ENCODE results near the gene SPAG7. TPM values are rescaled to one million over a fixed set of nuclear protein-coding genes. Genes with fewer than 3 reads are reported as not detected.
"Not testable (repeated sequence)": the region's sequence is repeated elsewhere in the genome, so short reads cannot be mapped to it uniquely, and the experiment has no call there.

The SPAG7 gene
- total and polyA plus RNA-seq, 8 donors = 47.2 to 78.6 (median 74.2) TPM

DNA sequence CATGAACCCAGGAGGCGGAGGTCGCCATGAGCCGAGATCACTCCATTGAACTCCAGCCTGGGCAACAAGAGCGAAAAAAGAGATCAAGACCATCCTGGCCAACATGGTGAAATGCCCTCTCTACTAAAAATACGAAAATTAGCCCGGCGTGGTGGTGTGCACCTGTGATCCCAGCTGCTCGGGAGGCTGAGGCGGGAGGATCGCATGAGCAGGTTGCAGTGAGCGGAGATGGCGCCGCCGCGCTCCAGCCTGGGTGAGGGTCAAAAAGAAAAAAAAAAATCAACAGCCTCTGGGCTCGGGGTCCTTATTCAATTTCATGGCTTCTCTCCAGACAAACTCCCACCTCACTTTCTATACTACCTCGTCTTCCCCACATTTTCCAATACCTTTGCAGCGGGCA lies 38.7 kb downstream of the SPAG7 start:
- Histone ChIP-seq H3K9me3 (no peaks in the 10 kb centered on the region), H3K36me3 (no peaks in the 10 kb centered on the region), H3K27ac (no peak overlapping the region), H3K4me1 (peaks cover under 1% of the 10 kb centered on the region in 2 donors), H3K4me3 (no peak overlapping the region), H3K27me3 (no peaks in the 10 kb centered on the region)
- ATAC-seq (no peak), DNase-seq (peak in 1 of 4 donors; percentile 39)
- intact Hi-C loops (cut with DNase I) = no loop called here
- TF ChIP-seq, protein P1, sequence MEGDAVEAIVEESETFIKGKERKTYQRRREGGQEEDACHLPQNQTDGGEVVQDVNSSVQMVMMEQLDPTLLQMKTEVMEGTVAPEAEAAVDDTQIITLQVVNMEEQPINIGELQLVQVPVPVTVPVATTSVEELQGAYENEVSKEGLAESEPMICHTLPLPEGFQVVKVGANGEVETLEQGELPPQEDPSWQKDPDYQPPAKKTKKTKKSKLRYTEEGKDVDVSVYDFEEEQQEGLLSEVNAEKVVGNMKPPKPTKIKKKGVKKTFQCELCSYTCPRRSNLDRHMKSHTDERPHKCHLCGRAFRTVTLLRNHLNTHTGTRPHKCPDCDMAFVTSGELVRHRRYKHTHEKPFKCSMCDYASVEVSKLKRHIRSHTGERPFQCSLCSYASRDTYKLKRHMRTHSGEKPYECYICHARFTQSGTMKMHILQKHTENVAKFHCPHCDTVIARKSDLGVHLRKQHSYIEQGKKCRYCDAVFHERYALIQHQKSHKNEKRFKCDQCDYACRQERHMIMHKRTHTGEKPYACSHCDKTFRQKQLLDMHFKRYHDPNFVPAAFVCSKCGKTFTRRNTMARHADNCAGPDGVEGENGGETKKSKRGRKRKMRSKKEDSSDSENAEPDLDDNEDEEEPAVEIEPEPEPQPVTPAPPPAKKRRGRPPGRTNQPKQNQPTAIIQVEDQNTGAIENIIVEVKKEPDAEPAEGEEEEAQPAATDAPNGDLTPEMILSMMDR (IDR thresholded peaks at IDR 0.05) = no peak

- H3K9me3 ChIP-seq; H3K4me1 ChIP-seq; H3K27me3 ChIP-seq; H3K36me3 ChIP-seq; ATAC-seq; H3K27ac ChIP-seq; H3K4me3 ChIP-seq; intact Hi-C loops (cut with DNase I): not testable (repeated sequence)
- DNase-seq = peak in 1 of 4 donors; percentile 53
These were observed 40.9 kb downstream of the SPAG7 start for GRCh38 chr17:4926577-4927335.

DNA sequence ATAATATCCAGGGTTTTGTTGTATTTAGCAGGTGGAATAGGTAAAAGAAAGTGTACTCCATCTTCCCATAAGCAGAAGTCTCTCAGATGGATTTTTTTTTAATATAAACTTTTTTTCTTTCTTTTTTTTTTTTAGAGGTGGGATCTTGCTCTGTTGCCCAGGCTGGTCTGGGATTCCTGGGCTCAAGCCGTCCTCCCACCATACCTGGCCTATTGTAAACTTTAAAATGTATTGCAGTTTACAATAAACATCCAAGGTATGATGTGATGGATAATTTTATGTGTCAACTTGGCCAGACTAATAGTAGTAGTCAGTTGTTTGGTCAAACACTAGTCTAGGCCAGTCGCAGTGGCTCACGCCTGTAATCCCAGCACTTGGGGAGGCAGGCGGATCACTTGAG lies 46.3 kb downstream of the SPAG7 start:
- ATAC-seq (no peak), DNase-seq (no peak)
- Histone ChIP-seq H3K27ac (no peak overlapping the region), H3K4me1 (peaks cover 0 to 18% of the 10 kb centered on the region in 2 donors), H3K4me3 (no peak overlapping the region), H3K27me3 (no peaks in the 10 kb centered on the region), H3K36me3 (no peaks in the 10 kb centered on the region), H3K9me3 (no peaks in the 10 kb centered on the region)
- intact Hi-C loops (cut with DNase I) = no loop called here
- TF ChIP-seq, protein P1 (IDR thresholded peaks at IDR 0.05) = no peak

DNA sequence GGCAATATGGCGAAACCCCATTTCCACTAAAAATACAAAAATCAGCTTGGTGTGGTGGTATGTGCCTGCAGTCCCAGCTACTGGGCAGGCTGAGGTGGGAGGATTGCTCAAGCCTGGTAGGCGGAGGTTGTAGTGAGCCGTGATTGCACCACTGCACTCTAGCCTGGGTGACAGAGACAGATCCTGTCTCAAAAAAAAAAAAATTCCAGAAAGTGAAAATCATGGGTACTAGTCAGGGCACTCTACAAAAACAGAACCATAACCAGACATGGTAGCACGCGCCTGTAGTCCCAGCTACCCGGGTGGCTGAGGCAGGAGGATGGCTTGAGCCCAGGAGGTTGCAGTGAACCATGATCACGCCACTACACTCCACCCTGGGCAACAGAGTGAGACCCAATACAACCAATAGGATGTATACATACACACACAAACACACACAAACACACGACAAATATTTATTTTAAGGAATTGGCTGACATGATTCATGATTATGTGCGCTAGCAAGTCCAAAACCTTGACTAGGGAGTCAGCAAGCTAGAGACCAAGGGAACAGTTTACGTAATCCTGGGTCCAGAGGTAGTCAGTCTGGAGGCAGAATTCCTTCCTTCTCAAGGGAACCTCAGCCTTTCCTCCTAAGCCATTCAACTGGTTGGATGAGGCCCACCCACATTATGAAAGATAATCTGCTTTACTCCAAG lies 47.1 kb downstream of the SPAG7 start:
- TF ChIP-seq, protein P1 (IDR thresholded peaks at IDR 0.05) = no peak
- intact Hi-C loops (cut with DNase I) = no loop called here
- peaks cover 0 to 18% of the 10 kb centered on the region in 2 donors for H3K4me1 ChIP-seq
- DNase-seq = peak in 1 of 4 donors; percentile 72
- H3K27me3 ChIP-seq = no peaks in the 10 kb centered on the region
- H3K4me3 ChIP-seq = no peak overlapping the region
- no peaks in the 10 kb centered on the region for H3K9me3 ChIP-seq
- no peaks in the 10 kb centered on the region for H3K36me3 ChIP-seq
- peak; percentile 46 for ATAC-seq
- peak overlapping the region in 1 of 2 donors; percentile 15 for H3K27ac ChIP-seq

DNA sequence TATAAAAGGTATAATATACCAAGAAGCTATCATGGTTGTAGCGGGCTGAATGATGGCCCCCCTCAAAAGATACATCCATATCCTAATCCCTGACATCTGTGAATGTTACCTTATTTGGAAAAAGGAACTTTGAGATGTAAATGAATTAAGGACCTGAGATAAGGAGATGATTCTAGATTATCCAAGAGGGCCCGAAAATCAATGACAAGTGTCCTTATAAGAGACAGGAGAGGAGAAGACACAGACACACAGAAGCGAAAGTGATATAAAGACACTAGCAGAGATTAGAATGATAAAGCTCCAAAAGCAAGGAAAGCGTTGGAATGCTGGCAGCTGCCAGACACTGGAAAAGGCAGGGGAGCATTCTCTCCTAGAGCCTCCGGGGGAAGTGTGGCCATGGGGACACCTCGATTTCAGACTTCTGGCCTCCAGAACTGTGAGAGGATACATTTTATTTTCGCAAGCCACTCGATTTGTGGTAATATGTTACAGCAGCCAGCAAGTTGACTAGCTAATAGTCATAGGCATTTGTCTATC lies 48.0 kb downstream of the SPAG7 start:
- ATAC-seq = no peak
- Histone ChIP-seq H3K9me3 (no peaks in the 10 kb centered on the region), H3K36me3 (no peaks in the 10 kb centered on the region), H3K27ac (peak overlapping the region in 1 of 2 donors; percentile 15), H3K4me3 (no peak overlapping the region), H3K27me3 (no peaks in the 10 kb centered on the region), H3K4me1 (peaks cover 0 to 18% of the 10 kb centered on the region in 2 donors)
- peak in 1 of 4 donors; percentile 8 for DNase-seq
- TF ChIP-seq, protein P1 (IDR thresholded peaks at IDR 0.05) = no peak
- intact Hi-C loops (cut with DNase I) = no loop called here

DNA sequence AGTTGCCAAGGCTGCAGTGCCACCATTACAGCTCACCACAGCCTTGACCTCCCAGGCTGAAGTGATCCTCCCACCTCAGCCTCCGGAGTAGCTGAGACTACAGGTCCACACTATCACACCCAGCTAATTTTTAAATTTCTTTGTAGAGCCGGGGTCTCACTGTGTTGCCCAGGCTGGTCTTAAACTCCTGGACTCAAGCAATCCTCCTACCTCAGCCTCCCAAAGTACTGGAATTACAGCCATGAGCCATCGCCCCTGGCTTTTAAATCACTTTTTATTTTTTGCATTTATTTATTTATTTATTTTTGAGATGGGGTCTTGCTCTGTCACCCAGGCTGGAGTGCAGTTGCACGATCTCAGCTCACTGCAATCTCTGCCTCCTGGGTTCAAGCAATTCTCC lies 53.1 kb downstream of the SPAG7 start:
- H3K9me3 ChIP-seq; intact Hi-C loops (cut with DNase I): not testable (repeated sequence)

More for the DNA sequence above, 53.1 kb downstream of the SPAG7 start:
- H3K4me1 ChIP-seq, H3K4me3 ChIP-seq, H3K27me3 ChIP-seq, H3K27ac ChIP-seq, ATAC-seq, H3K36me3 ChIP-seq: not testable (repeated sequence)
- DNase-seq = peak in 1 of 4 donors; percentile 1

All from left lung (tissue), 10 donors.